ENCODE measurements around the gene RRBP1.

DNA sequence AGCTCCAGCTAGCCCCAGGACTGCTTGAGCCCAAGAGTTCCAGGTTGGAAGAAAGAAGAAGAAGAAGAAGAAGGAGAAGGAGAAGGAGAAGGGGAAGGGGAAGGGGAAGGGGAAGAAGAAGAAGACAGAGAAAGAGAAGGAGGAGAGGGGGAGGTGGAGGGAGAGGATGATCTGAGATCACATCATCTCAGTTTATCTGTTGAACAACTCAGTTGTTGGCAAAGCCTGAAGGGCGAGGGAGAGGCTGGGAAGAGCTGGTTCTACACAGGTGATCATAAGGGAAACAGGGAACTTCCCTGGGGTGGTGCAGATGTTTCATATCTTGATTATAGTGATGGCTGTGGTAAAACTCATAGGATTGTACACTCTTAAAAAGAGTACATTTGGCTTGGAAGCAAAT is 3.1 kb upstream of the RRBP1 start:
- TF ChIP-seq CTCF (IDR thresholded peaks at IDR 0.05; ENCODE audit: insufficient read depth, low read length) (no peak), POLR2AphosphoS5 (IDR thresholded peaks at IDR 0.05; ENCODE audit: low read depth) (no peak), REST (IDR thresholded peaks at IDR 0.05; ENCODE audit: insufficient replicate concordance, low read depth) (no peak)

Measured in HL-60 (cell line).